HepG2 (cell line): ENCODE measurements around the gene KDELR3.

Source experiments
- ATF2 ChIP-seq: sonication (generic); formaldehyde crosslinking; IDR thresholded peaks from 2 replicates; pipeline ENCODE4 v1.4.0; 2020; ENCODE audit warnings: missing genetic modification reagents
- JARID2 ChIP-seq: sonication (generic); formaldehyde crosslinking; IDR thresholded peaks from 2 replicates; pipeline ENCODE4 v1.8.1; 2023; ENCODE audit warnings: missing genetic modification reagents, inconsistent platforms; ENCODE audit not compliant: insufficient replicate concordance
- NFKBIZ ChIP-seq: IDR thresholded peaks from 2 replicates; pipeline ENCODE4 v1.6.1; 2018; ENCODE audit warnings: missing genetic modification reagents, missing compliant biosample characterization
- RFX5 ChIP-seq: IDR thresholded peaks from 2 replicates; pipeline ENCODE4 v1.6.1; 2011; ENCODE audit warnings: low read depth, low read length, improper control_type of control experiment
- SAP130 ChIP-seq: IDR thresholded peaks from 2 replicates; pipeline ENCODE4 v1.6.1; 2016; ENCODE audit warnings: low read depth
- SNAPC2 ChIP-seq: sonication (generic); formaldehyde crosslinking; IDR thresholded peaks from 2 replicates; pipeline ENCODE4 v1.8.1; 2022; ENCODE audit warnings: mild to moderate bottlenecking, missing genetic modification reagents
- TCF7L2 ChIP-seq: IDR thresholded peaks from 2 replicates; pipeline ENCODE4 v1.6.1; 2011; ENCODE audit warnings: mild to moderate bottlenecking, low read depth, low read length, moderate library complexity
- ZFX ChIP-seq: sonication (generic); formaldehyde crosslinking; IDR thresholded peaks from 2 replicates; pipeline ENCODE4 v1.4.0; 2020; ENCODE audit warnings: mild to moderate bottlenecking, low read depth, missing genetic modification reagents, moderate library complexity
- ZNF570 ChIP-seq: sonication (generic); formaldehyde crosslinking; IDR thresholded peaks from 2 replicates; pipeline ENCODE4 v1.4.0; 2020; ENCODE audit warnings: mild to moderate bottlenecking, missing genetic modification reagents, borderline replicate concordance
- TF ChIP-seq, protein P1 (sequence below): sonication (generic); formaldehyde crosslinking; IDR thresholded peaks from 2 replicates; pipeline ENCODE4 v1.8.0; 2022; ENCODE audit warnings: mild to moderate bottlenecking, missing genetic modification reagents, moderate library complexity
- TF ChIP-seq, protein P2 (sequence below): sonication (generic); formaldehyde crosslinking; IDR thresholded peaks from 2 replicates; pipeline ENCODE4 v1.5.0; 2020; ENCODE audit warnings: mild to moderate bottlenecking, missing genetic modification reagents, moderate library complexity
- TF ChIP-seq, protein P3 (sequence below): sonication (generic); formaldehyde crosslinking; IDR thresholded peaks from 2 replicates; pipeline ENCODE4 v1.9.0; 2021; ENCODE audit warnings: missing genetic modification reagents, borderline replicate concordance

- TF ChIP-seq RFX5: no peak
- no peak for TF ChIP-seq TCF7L2
- TF ChIP-seq, protein P1, sequence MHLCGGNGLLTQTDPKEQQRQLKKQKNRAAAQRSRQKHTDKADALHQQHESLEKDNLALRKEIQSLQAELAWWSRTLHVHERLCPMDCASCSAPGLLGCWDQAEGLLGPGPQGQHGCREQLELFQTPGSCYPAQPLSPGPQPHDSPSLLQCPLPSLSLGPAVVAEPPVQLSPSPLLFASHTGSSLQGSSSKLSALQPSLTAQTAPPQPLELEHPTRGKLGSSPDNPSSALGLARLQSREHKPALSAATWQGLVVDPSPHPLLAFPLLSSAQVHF (CRISPR knock-in tag): no peak
- no peak for TF ChIP-seq ZNF570 (CRISPR knock-in tag)
- TF ChIP-seq SNAPC2 (CRISPR knock-in tag): no peak
- TF ChIP-seq, protein P2, sequence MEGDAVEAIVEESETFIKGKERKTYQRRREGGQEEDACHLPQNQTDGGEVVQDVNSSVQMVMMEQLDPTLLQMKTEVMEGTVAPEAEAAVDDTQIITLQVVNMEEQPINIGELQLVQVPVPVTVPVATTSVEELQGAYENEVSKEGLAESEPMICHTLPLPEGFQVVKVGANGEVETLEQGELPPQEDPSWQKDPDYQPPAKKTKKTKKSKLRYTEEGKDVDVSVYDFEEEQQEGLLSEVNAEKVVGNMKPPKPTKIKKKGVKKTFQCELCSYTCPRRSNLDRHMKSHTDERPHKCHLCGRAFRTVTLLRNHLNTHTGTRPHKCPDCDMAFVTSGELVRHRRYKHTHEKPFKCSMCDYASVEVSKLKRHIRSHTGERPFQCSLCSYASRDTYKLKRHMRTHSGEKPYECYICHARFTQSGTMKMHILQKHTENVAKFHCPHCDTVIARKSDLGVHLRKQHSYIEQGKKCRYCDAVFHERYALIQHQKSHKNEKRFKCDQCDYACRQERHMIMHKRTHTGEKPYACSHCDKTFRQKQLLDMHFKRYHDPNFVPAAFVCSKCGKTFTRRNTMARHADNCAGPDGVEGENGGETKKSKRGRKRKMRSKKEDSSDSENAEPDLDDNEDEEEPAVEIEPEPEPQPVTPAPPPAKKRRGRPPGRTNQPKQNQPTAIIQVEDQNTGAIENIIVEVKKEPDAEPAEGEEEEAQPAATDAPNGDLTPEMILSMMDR: no peak
- TF ChIP-seq ATF2 (CRISPR knock-in tag): no peak
- no peak for TF ChIP-seq SAP130 (CRISPR knock-in tag)
- no peak for TF ChIP-seq NFKBIZ
- TF ChIP-seq ZFX (CRISPR knock-in tag): no peak
- TF ChIP-seq, protein P3, sequence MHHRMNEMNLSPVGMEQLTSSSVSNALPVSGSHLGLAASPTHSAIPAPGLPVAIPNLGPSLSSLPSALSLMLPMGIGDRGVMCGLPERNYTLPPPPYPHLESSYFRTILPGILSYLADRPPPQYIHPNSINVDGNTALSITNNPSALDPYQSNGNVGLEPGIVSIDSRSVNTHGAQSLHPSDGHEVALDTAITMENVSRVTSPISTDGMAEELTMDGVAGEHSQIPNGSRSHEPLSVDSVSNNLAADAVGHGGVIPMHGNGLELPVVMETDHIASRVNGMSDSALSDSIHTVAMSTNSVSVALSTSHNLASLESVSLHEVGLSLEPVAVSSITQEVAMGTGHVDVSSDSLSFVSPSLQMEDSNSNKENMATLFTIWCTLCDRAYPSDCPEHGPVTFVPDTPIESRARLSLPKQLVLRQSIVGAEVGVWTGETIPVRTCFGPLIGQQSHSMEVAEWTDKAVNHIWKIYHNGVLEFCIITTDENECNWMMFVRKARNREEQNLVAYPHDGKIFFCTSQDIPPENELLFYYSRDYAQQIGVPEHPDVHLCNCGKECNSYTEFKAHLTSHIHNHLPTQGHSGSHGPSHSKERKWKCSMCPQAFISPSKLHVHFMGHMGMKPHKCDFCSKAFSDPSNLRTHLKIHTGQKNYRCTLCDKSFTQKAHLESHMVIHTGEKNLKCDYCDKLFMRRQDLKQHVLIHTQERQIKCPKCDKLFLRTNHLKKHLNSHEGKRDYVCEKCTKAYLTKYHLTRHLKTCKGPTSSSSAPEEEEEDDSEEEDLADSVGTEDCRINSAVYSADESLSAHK (CRISPR knock-in tag): no peak
- no peak for TF ChIP-seq JARID2
Observed at GRCh38 chr22:38433871-38434270, 34.0 kb upstream of the KDELR3 start.
